ENCODE data around the gene CHCHD6. TPM values are rescaled to one million over a fixed set of nuclear protein-coding genes. Genes with fewer than 3 reads are reported as not detected.

CHCHD6 gene
- total RNA-seq, 1 experiment from 2014 or later: 35.8 TPM

GRCh38 chr3:126743350-126743749, 39.3 kb downstream of the CHCHD6 start:
- no peak for DNase-seq (ENCODE audit: low spot score)

DNA sequence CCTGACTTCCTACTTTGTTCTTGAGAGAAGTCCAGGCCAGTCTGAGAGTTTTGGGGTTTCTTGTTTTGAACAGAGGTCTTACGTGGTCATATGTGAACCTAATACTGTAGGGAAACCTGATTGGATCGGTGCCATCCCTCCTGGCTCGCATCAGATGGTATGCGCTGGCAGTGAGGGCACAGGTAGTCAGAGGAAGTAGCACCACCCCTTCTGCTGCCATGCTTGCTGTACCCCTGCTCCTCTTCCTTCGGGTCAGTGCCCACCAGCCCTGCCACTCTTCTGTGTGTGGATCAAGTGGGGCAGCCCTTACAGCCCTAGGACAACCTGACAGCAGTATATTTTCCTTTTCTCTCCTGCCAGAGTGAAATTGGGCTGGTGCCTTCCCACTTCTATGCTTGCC, 39.7 kb downstream of the CHCHD6 start:
- DNase-seq (ENCODE audit: low spot score): no peak

GRCh38 chr3:126745760-126746394, 41.8 kb downstream of the CHCHD6 start:
- peak; percentile 32 for DNase-seq (ENCODE audit: low spot score)

DNA sequence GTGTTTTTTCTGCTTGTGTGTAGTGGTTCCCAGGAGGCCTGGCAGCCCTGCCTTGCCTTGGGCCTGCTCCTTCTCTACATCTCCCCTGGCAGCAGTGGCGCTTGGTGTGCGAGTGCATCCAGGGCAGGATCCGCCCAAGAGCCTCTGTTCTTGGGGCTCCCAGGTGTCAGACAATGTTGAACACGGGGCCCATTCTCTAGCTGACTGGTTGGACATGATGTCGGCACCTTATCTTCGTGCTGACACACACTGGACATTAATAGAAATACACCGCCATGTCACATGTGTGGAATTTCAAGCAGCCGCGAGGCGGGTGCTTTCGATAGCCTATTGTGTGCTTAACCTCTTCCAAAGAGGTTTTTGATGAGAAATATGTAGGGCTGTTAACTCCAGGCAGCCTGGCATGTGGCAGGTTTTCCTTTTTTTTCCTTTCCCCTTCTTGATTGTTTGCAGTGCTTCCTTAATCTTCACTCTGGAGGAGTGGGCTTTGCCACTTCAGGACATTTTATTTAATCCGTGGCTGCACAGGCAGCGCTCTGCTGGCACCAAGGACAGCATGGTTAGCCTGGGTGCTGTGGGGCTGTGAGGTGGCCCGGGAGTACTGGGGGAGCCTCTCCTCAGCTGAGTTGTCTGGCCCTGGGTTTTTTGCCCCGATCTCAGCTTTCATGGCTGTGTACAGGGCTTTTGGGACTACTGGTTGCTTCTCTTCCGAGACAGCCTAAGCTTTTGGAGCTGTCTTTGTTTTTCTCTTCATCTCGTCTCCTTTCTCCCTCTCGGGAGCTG, 42.5 kb downstream of the CHCHD6 start:
- DNase-seq (ENCODE audit: low spot score): peak; percentile 84

DNA sequence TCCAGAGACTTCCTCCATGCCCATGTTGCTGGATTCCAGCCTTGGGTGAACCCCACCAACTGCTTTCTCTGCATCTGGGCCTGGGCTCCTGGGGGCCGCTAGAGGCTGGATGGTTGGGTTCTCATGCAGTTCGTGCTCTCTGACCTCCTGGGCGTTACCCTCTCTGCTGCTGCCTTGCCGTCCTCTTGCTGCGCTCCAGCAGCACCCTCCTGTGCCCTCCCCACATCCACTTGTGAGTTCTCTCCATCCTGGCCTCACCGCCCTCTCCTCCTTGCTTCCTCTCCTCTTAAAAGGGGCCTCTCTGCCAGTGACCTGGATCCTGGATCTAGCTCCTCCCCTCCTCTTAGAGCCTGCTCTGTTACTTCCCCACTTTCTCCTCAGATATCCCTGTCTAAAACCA, 43.7 kb downstream of the CHCHD6 start:
- DNase-seq (ENCODE audit: low spot score): no peak

GRCh38 chr3:126748701-126749546, 44.9 kb downstream of the CHCHD6 start:
- no peak for DNase-seq (ENCODE audit: low spot score)

DNA sequence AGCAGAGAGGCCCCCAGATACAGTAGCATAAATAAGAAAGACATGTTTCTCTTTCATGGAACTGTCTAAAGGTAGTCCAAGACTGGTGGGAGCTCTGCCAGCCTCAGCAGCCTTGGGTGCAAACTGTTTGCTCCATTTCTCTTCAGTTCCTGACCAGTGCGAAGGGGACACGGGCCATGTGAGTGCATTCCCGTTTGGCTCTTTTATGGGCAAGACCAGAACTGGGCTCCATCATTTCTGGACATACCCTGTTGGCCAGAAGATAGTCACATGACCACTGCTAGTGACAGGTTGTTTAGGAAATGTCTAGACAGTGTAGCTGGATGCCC, 45.5 kb downstream of the CHCHD6 start:
- DNase-seq (ENCODE audit: low spot score): no peak

DNA sequence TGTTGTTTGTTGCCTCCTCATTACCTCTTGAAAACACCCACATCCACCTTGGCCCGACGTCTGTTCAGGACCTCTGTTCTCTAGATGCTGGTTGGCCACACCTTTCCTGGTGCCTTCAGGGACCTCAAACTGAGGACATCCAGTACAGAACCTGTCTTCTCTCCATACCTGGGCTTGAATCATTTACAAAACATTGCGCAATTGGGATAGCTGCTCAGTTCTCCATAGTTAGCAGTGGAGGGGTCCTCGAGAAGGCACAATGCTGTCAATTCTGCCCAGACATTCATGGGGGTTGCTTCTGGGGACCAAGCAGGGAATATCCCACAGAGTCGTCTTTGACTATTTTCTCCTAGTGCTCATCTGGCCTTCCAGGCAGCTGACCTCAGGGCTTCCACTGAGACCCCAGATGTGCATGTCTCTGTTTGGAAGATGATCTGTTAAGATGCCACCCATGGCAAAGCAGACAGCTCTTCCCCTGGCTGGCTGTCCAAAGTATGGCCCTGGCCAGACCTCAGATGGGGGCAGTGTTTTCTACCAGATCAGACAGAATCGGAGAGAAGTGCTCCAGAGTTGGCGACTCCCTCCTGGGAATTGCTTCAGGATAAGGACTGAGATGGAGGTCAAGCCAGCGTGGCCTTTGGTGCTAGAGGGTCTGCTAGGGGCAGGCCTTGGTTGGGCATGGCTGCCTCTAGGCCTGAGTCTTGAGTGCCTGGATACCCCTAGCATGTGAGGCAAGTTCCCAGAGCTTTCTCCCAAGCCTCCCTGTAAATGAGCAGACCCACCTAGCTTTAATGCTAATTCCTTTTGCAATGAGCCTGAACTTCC, 46.1 kb downstream of the CHCHD6 start:
- DNase-seq (ENCODE audit: low spot score): no peak

- no peak for DNase-seq (ENCODE audit: low spot score)
These were observed 46.7 kb downstream of the CHCHD6 start for GRCh38 chr3:126750756-126751121.

DNA sequence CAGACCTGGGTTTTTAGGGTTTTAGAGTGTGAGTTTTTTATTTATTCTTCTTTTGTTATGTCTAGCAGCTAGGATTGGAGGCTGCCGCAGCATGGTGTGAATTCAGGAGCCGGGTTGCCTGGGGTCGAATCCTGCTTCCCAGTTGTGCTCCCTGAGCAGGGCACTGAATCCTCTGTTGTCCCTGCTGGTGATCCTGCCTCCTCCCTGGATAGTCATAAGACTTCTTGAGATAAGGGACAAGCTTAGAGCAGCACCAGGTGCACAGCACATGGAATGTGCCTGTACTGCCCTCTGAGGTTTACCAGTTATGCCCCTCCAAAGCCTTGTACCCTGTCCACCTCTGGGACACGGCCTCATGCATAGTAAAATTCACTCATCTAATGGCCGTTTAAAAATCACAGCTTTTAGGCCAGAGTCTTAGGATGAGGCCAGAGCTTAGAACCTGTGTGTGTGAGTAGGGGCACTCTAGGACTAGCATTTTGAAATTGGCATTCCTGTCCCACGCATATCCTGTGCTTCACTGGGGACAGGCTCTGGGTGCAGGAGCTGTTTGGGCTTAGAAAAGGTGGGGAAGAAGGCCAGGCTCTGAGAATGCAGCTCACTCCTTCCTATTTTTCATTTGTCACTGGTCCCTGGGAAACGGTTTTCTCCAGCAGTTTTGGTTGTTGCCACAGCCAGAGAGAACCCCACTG, 47.7 kb downstream of the CHCHD6 start:
- no peak for DNase-seq (ENCODE audit: low spot score)

GRCh38 chr3:126752303-126753190, 48.5 kb downstream of the CHCHD6 start:
- DNase-seq (ENCODE audit: low spot score): peak; percentile 75

DNA sequence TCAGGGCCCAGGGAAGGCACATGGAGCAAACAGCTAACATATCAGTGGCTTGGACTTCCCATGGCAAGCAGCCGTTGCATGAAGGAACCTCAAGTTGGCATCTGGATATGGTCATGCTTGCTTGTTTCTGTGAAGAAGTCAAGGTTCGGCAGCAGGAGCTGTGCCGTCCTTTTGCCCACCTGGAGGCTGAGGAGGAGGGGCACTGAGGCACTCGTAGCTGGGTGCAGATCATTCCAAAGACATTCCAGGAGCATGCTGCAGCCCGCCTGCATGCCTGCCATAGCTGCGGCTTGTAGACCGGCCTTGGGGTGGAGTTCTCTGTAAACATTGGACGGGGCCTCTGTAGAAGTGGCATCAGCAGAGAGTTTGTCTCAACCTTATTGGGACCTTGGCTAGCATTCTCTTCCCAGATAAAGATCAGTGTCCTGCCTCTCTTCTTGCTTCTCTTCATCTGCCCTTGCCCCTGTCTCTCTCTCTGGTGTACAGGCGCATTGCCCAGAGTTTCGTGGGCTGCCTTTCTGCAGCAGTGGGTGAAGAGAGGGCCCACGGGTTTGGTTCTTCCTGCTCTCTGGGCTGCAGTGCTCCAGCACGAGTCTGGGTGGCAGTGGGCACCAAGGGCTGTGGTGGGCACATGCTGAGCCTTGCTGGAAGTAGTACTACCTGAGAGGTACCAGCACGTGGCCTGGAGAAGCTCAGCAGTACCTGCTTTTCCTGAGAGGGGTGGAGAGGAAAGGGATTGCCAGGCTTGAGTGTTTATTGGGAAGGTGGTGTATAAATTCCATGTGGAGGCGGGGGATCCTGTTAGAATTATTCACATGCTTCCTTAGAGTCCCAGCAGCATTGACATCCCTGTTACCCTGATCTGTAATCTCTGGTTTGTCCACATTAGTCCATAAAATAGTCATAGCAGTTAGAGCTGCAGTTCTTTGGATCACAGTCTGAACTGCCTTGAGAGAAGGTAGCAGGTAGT, 49.4 kb downstream of the CHCHD6 start:
- DNase-seq (ENCODE audit: low spot score): peak; percentile 67

DNA sequence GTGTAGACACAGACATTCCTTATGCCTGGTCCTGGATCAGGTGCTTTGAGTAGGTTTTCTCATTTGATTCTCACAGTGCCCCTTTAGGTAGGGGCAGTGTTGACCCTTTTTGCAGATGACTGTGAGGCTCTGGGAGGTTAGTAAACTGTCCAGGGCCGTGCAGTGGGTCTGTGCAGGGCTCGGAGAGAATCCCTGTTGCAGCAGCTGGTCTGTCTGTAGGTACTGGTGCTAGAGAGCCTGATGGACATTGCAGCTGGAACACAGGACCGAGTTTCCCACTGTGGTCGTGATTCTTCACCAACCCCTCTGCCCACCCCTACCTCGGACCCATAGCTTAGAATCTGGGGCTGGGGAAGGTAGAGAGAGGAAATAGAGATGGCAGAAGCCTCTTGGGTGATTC, 51.8 kb downstream of the CHCHD6 start:
- no peak for DNase-seq (ENCODE audit: low spot score)

DNA sequence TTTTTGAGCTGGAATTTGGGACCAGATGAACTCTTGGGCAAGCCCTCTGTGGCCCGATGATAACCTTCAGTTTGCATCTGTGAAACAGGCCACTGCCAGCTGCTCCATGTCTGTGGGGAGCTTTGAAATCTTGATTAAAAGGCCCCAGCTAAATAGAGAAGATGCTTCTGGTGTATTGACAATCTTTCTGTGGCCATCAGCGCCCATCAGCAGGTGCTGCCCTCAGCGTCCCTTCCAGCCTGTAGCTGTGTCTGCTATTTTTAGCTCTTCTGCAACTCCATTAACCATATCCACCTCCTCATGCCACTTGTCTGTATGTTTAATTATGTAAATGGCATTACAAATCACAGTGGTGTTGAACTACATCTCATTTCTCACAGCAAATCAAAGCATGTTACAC, 54.0 kb downstream of the CHCHD6 start:
- no peak for DNase-seq (ENCODE audit: low spot score)

DNA sequence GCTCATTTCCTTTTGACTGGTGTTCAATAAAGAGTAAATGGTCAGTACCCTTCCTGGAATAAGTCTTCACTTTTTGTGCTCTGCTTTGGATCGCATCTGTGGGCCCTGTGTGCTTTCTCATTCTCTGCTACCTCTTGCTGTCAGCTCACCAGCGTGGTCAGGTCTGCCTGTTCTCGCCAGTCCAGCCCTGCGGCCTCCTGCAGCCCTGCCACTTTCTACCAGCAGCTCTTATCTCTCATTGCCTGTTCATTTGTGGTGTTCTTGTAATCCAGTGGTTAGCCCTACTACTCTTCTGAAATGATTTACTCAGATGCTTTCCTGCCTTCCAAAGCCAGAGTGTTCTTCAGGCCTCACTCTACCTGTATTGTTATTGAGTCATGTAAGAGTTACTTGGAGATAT, 54.8 kb downstream of the CHCHD6 start:
- DNase-seq (ENCODE audit: low spot score): no peak

- DNase-seq (ENCODE audit: low spot score): no peak
These were observed 56.5 kb downstream of the CHCHD6 start for GRCh38 chr3:126760541-126760940.

DNA sequence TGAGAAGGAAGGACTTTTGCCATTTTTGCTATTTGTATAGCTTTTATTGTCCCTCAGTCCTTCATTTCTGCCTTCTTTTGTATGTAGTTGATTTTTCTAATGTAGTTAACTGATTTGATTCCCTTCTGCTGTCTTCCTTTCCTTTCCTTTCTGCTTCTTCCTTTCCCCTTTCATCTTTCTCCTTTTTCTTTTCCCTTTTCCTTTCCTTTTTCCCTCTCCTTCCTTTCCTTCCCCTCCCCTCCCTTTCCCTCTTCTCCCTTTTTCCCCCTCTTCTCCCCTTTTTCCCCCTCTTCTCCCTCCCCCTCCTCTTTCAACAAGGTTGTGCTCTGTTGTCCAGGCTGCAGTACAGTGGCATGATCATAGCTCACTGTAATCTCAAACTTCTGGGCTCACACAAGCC, 59.0 kb downstream of the CHCHD6 start:
- no peak for DNase-seq (ENCODE audit: low spot score)

DNA sequence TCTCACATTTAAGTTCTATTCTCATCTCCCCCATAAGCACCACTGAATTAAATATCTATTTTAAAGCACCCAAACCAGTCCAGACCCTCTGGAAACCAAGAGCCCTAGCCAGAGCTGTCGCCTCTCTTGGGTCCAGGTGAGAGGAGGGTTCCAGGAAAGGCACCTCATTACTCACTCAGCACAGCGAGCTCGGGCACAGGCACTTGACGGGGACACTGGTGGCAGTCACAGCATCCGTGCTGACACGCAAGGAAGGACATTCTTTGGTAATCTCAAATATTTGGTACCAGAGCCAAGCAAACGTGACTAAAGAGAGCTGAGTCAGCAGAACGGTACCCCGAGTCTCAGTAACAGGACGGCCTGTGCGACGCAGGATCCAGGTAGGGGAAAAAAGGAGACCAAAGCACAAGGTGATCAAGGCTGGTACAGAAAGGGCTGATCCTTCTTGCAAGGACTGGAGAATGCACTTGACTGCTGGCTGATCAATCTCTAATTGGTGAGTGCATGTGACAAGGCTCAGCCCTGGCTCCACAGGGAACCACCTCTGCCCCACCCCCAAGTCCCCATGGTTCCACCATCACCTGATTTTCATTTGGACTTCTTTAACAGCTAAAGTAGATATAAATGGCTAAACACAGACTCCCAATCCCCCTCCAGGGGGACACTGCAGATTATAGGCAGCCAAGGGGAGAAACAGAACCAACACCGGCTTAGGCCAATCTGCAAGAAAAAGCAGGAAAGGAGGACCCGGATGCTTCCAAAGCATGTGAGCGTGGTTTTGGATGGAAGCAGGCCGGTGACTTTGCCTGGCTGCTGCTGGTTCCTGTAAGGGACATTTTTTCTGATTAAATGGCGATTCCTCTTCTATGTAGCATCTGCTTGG, 61.4 kb downstream of the CHCHD6 start:
- DNase-seq (ENCODE audit: low spot score): no peak
